SK-N-SH (cell line): ENCODE measurements around the gene TTC39B. TPM values are rescaled to one million over a fixed set of nuclear protein-coding genes. Genes with fewer than 3 reads are reported as not detected.

Experiments
- CTCF ChIA-PET: fragments of 300-600, 350-600 bp; formaldehyde crosslinking; extraction: SDS; loops from one replicate; lab custom pipeline; 2021; lab: Yijun Ruan, JAX
- POLR2A ChIA-PET: fragments of 350-600 bp; sonication (Branson Sonifier 250); formaldehyde crosslinking; extraction: SDS; loops from one replicate; lab custom pipeline; 2020; ENCODE audit warnings: antibody characterized with exemption, inconsistent platforms; lab: Yijun Ruan, JAX
- DNase-seq: peaks from one replicate; pipeline ENCODE4 v3.0.0; 2012
- H2AFZ ChIP-seq: fragments of 200-600 bp; sonication (generic); 2 replicates; pipeline ENCODE4 v1.8.1; 2016; ENCODE audit warnings: antibody characterized with exemption, mild to moderate bottlenecking, low read depth
- H3F3A ChIP-seq: fragments of 200-600 bp; sonication (generic); replicated peaks from 2 replicates; pipeline ENCODE3; 2016; ENCODE audit warnings: antibody characterized with exemption, mild to moderate bottlenecking; ENCODE audit not compliant: insufficient read depth
- H3K27ac ChIP-seq, 2 experiments: fragments of 200-500 bp in 1 of 2; fragments of 200-600 bp in 1 of 2; sonication (Bioruptor generic) in 1 of 2; sonication (generic), shearing (Covaris generic) in 1 of 2; 2 replicates each; pipeline versions ENCODE4 v1.5.1 to v1.6.1; 2014 to 2016; ENCODE audit warnings: low read depth in 2 of 2, inconsistent platforms in 1 of 2, low read length in 1 of 2, mild to moderate bottlenecking in 1 of 2, mixed read lengths in 1 of 2
- H3K27me3 ChIP-seq: fragments of 200-600 bp; sonication (generic), shearing (Covaris generic); 2 replicates; pipeline ENCODE4 v1.6.1; 2016; ENCODE audit warnings: mixed run types; ENCODE audit not compliant: insufficient read depth
- H3K36me3 ChIP-seq, 2 experiments: fragments of 200-500 bp in 1 of 2; fragments of 200-600 bp in 1 of 2; sonication (Bioruptor generic) in 1 of 2; sonication (generic) in 1 of 2; replicated peaks in 1 of 2; 2 replicates each; pipeline versions ENCODE3 to v1.5.1; 2014 to 2016; ENCODE audit warnings: low read length in 1 of 2, mild to moderate bottlenecking in 1 of 2; ENCODE audit not compliant: insufficient read depth in 2 of 2, control insufficient read depth in 1 of 2
- H3K4me1 ChIP-seq, 2 experiments: fragments of 200-500 bp in 1 of 2; fragments of 200-600 bp in 1 of 2; sonication (Bioruptor generic) in 1 of 2; sonication (generic), shearing (Covaris generic) in 1 of 2; 2 replicates each; pipeline versions ENCODE4 v1.5.1 to v1.6.1; 2014 to 2016; ENCODE audit warnings: low read depth in 1 of 2, low read length in 1 of 2, mixed run types in 1 of 2; ENCODE audit not compliant: insufficient read depth in 2 of 2, control insufficient read depth in 1 of 2
- H3K4me2 ChIP-seq: fragments of 200-600 bp; sonication (generic), shearing (Covaris generic); 2 replicates; pipeline ENCODE4 v1.6.1; 2017; ENCODE audit warnings: mixed run types
- H3K4me3 ChIP-seq, 2 experiments: fragments of 200-500 bp in 1 of 2; fragments of 200-600 bp in 1 of 2; sonication (Bioruptor generic) in 1 of 2; sonication (generic), shearing (Covaris generic) in 1 of 2; 2 replicates each; pipeline versions ENCODE4 v1.5.1 to v1.8.1; 2014 to 2016; ENCODE audit warnings: low read depth in 2 of 2, inconsistent platforms in 1 of 2, low read length in 1 of 2, mild to moderate bottlenecking in 1 of 2, mixed read lengths in 1 of 2, moderate library complexity in 1 of 2
- H3K79me2 ChIP-seq: fragments of 200-600 bp; sonication (generic); 2 replicates; pipeline ENCODE4 v1.8.1; 2017; ENCODE audit warnings: mild to moderate bottlenecking; ENCODE audit not compliant: insufficient read depth
- H3K9ac ChIP-seq: fragments of 200-600 bp; sonication (generic); 2 replicates; pipeline ENCODE4 v1.6.1; 2017; ENCODE audit warnings: mixed run types
- H3K9me2 ChIP-seq: fragments of 200-600 bp; sonication (generic); 2 replicates; pipeline ENCODE4 v1.6.1; 2017; ENCODE audit warnings: mixed run types
- H3K9me3 ChIP-seq: fragments of 200-600 bp; sonication (generic); 2 replicates; pipeline ENCODE4 v1.6.1; 2017; ENCODE audit warnings: mixed run types, mild to moderate bottlenecking, moderate library complexity
- H4K20me1 ChIP-seq: fragments of 200-600 bp; sonication (generic); 2 replicates; pipeline ENCODE4 v1.6.1; 2017; ENCODE audit warnings: mild to moderate bottlenecking, mixed run types; ENCODE audit not compliant: insufficient read depth
- CHD2 ChIP-seq: fragments of 150-350 bp; IDR thresholded peaks from 2 replicates; pipeline ENCODE4 v1.6.1; 2018; ENCODE audit warnings: low read length; ENCODE audit not compliant: partially characterized antibody
- CTCF ChIP-seq: fragments of 200-600 bp; sonication (generic); IDR thresholded peaks from 2 replicates; pipeline ENCODE4 v1.6.1; 2017; ENCODE audit warnings: antibody characterized with exemption, mild to moderate bottlenecking, moderate library complexity
- ELF1 ChIP-seq: IDR thresholded peaks from 2 replicates; pipeline ENCODE4 v1.4.0; 2012
- EP300 ChIP-seq, 2 experiments: IDR thresholded peaks; 2 replicates each; pipeline versions ENCODE4 v1.4.0 to v1.6.1; 2012; ENCODE audit warnings: borderline replicate concordance in 1 of 2, low read depth in 1 of 2, low read length in 1 of 2
- EZH2phosphoT487 ChIP-seq: fragments of 200-600 bp; sonication (generic); IDR thresholded peaks from 2 replicates; pipeline ENCODE4 v1.6.1; 2017; ENCODE audit warnings: low read depth, mixed run types, mild to moderate bottlenecking, antibody characterized with exemption, moderate library complexity, borderline replicate concordance
- GABPA ChIP-seq: IDR thresholded peaks from 2 replicates; pipeline ENCODE4 v1.4.0; 2012; ENCODE audit warnings: low read depth, mild to moderate bottlenecking
- GATA2 ChIP-seq: sonication (generic); formaldehyde crosslinking; IDR thresholded peaks from 2 replicates; pipeline ENCODE4 v1.5.0; 2020; ENCODE audit warnings: mild to moderate bottlenecking, missing genetic modification reagents
- IRF3 ChIP-seq: fragments of 150-350 bp; IDR thresholded peaks from 2 replicates; pipeline ENCODE4 v1.6.1; 2016; ENCODE audit warnings: mild to moderate bottlenecking, low read depth, low read length
- MAX ChIP-seq: IDR thresholded peaks from 2 replicates; pipeline ENCODE4 v1.4.0; 2012; ENCODE audit warnings: low read depth
- MEF2A ChIP-seq: IDR thresholded peaks from 2 replicates; pipeline ENCODE4 v1.4.0; 2012; ENCODE audit warnings: low read depth, borderline replicate concordance
- NFIC ChIP-seq: IDR thresholded peaks from 2 replicates; pipeline ENCODE4 v1.4.0; 2012; ENCODE audit warnings: borderline replicate concordance
- PBX3 ChIP-seq: IDR thresholded peaks from 2 replicates; pipeline ENCODE4; 2012
- REST ChIP-seq: IDR thresholded peaks from 2 replicates; pipeline ENCODE4 v1.6.1; 2012; ENCODE audit warnings: mild to moderate bottlenecking, low read depth, low read length, moderate library complexity
- RFX5 ChIP-seq: IDR thresholded peaks from 2 replicates; pipeline ENCODE4 v1.6.1; 2012; ENCODE audit warnings: mild to moderate bottlenecking, improper control_type of control experiment, low read length
- TEAD4 ChIP-seq: IDR thresholded peaks from 2 replicates; pipeline ENCODE4 v1.4.0; 2012; ENCODE audit warnings: mild to moderate bottlenecking, borderline replicate concordance; ENCODE audit not compliant: insufficient read depth
- ZBTB33 ChIP-seq: IDR thresholded peaks from 2 replicates; pipeline ENCODE4 v1.4.0; 2012; ENCODE audit warnings: low read depth, borderline replicate concordance
- WGBS: methylation state at CpG from one replicate; pipeline ENCODE4 v1.1.6; 2017; ENCODE audit warnings: low lambda C conversion rate; 5-methylcytosine and 5-hydroxymethylcytosine counted together
- polyA plus RNA-seq, 3 experiments: library from polyadenylated mRNA; depleted of rRNA; stranded (reverse); fragments of >200 nt; gene quantifications; 2 replicates each; pipeline ENCODE4 v1.2.3, GENCODE V29; 2012

TTC39B gene
- polyA plus RNA-seq, 1 of the 3 experiments (the other 2 are of a cell fraction) = 0.54 TPM

- Histone ChIP-seq H3K27ac (no peak overlapping the region), H3K9me2 (no peaks in the 10 kb centered on the region), H3K36me3 (no peaks in the 10 kb centered on the region), H4K20me1 (no peaks in the 10 kb centered on the region), H3K4me2 (no peak overlapping the region), H3K4me1 (peaks cover 0 to 7% of the 10 kb centered on the region in 2 experiments; a peak in 2 of 4 replicates), H3K79me2 (no peaks in the 10 kb centered on the region), H3K27me3 (no peaks in the 10 kb centered on the region), H3K4me3 (no peak overlapping the region), H2AFZ (no peak overlapping the region), H3K9ac (no peak overlapping the region), H3F3A (peaks cover 3% of the 10 kb centered on the region), H3K9me3 (no peaks in the 10 kb centered on the region)
- CTCF ChIA-PET = no interaction called here
- WGBS = 58% methylated on average over 1 of the region's 1 CpG
- peak; percentile 68 for TF ChIP-seq NFIC
- no peak for TF ChIP-seq RFX5
- TF ChIP-seq ELF1 = no peak
- peak; percentile 40; the same call in 1 of the 2 replicates for TF ChIP-seq TEAD4
- DNase-seq = no peak
- POLR2A ChIA-PET = no interaction called here
Measured at GRCh38 chr9:15253197-15253596, 53.8 kb downstream of the TTC39B start.

- CTCF ChIA-PET = no interaction called here
- TF ChIP-seq GABPA (no peak), MAX (no peak), CTCF (no peak), REST (no peak), ELF1 (no peak), GATA2 (CRISPR knock-in tag) (no peak), IRF3 (no peak), EZH2phosphoT487 (no peak), CHD2 (no peak), ZBTB33 (no peak), PBX3 (no peak), EP300 (IDR thresholded peaks at IDR 0.05; ENCODE audit: borderline replicate concordance in 1 of 2, low read depth in 1 of 2, low read length in 1 of 2) (no peak), MEF2A (no peak)
Measured at GRCh38 chr9:15249981-15250380, 57.0 kb downstream of the TTC39B start.

More at GRCh38 chr9:15249981-15250380, 57.0 kb downstream of the TTC39B start:
- H3K4me1 ChIP-seq = peaks cover 3 to 7% of the 10 kb centered on the region in 2 experiments; a peak in 2 of 4 replicates
- H3K9me2 ChIP-seq = no peaks in the 10 kb centered on the region
- 65% methylated on average over 3 of the region's 3 CpGs for WGBS
- peaks cover 3% of the 10 kb centered on the region for H3F3A ChIP-seq
- no peaks in the 10 kb centered on the region for H4K20me1 ChIP-seq
- H3K9me3 ChIP-seq = no peaks in the 10 kb centered on the region
- no peaks in the 10 kb centered on the region for H3K79me2 ChIP-seq
- H3K27ac ChIP-seq = no peak overlapping the region
- H2AFZ ChIP-seq = no peak overlapping the region
- H3K36me3 ChIP-seq = no peaks in the 10 kb centered on the region
- no peak overlapping the region for H3K9ac ChIP-seq
- H3K4me3 ChIP-seq = no peak overlapping the region
- no peaks in the 10 kb centered on the region for H3K27me3 ChIP-seq
- H3K4me2 ChIP-seq = no peak overlapping the region
- DNase-seq = no peak
- POLR2A ChIA-PET = no interaction called here
